ENCODE measurements around the gene MYDGF. TPM values are rescaled to one million over a fixed set of nuclear protein-coding genes. Genes with fewer than 3 reads are reported as not detected.

The MYDGF gene
- total RNA-seq, 1 donor from 2014 or later = 83.0 TPM

- no peak overlapping the region for H3K4me3 ChIP-seq (ENCODE audit: low read depth, low read length)
- no peak for TF ChIP-seq CTCF (conservative IDR thresholded peaks at IDR 0.05; ENCODE audit: low read depth, low read length)
- DNase-seq (ENCODE audit: low read depth) = no peak
These were observed 29.9 kb upstream of the MYDGF start for GRCh38 chr19:4699826-4700692.

- DNase-seq (ENCODE audit: low read depth) = no peak
- TF ChIP-seq CTCF (conservative IDR thresholded peaks at IDR 0.05; ENCODE audit: low read depth, low read length) = no peak
These were observed 27.2 kb upstream of the MYDGF start for GRCh38 chr19:4697304-4697703.

GRCh38 chr19:4695224-4695731, 25.1 kb upstream of the MYDGF start:
- H3K4me3 ChIP-seq (ENCODE audit: low read depth, low read length) = no peak overlapping the region
- DNase-seq (ENCODE audit: low read depth) = no peak
- TF ChIP-seq CTCF (conservative IDR thresholded peaks at IDR 0.05; ENCODE audit: low read depth, low read length) = no peak

More at GRCh38 chr19:4697304-4697703, 27.2 kb upstream of the MYDGF start:
- no peak overlapping the region for H3K4me3 ChIP-seq (ENCODE audit: low read depth, low read length)

- TF ChIP-seq CTCF (conservative IDR thresholded peaks at IDR 0.05; ENCODE audit: low read depth, low read length) = no peak
- DNase-seq (ENCODE audit: low read depth) = peak; percentile 33
- no peak overlapping the region for H3K4me3 ChIP-seq (ENCODE audit: low read depth, low read length)
These were observed 24.3 kb upstream of the MYDGF start for GRCh38 chr19:4694211-4694987.

- H3K4me3 ChIP-seq (ENCODE audit: low read depth, low read length) = no peak overlapping the region
- no peak for TF ChIP-seq CTCF (conservative IDR thresholded peaks at IDR 0.05; ENCODE audit: low read depth, low read length)
- DNase-seq (ENCODE audit: low read depth) = no peak
These were observed 23.5 kb upstream of the MYDGF start for GRCh38 chr19:4693471-4694121.

GRCh38 chr19:4693078-4693350, 22.9 kb upstream of the MYDGF start:
- TF ChIP-seq CTCF (conservative IDR thresholded peaks at IDR 0.05; ENCODE audit: low read depth, low read length) = no peak
- no peak overlapping the region for H3K4me3 ChIP-seq (ENCODE audit: low read depth, low read length)
- no peak for DNase-seq (ENCODE audit: low read depth)

All from epithelial cell of proximal tubule (primary cell).